ENCODE measurements around the gene JOSD1. TPM values are rescaled to one million over a fixed set of nuclear protein-coding genes. Genes with fewer than 3 reads are reported as not detected.

JOSD1 gene
- total RNA-seq, 4 donors from 2014 or later: 49.4 to 76.9 (median 59.4) TPM

- Histone ChIP-seq H3K9me3 (no peaks in the 10 kb centered on the region), H3K36me3 (peaks cover 0 to 16% (median 9%) of the 10 kb centered on the region in 4 donors), H3K4me1 (peaks cover 16 to 30% (median 22%) of the 10 kb centered on the region in 4 donors), H3K4me3 (peak overlapping the region; percentile 83 to 96 (median 88)), H3K27ac (replicated peaks in 1 of 4) (peak overlapping the region; percentile 85 to 90 (median 89)), H3K27me3 (no peaks in the 10 kb centered on the region)
- 3% methylated on average over 14 of the region's 16 CpGs for WGBS
- no peak for TF ChIP-seq POLR2AphosphoS5 (IDR thresholded peaks at IDR 0.05)
- TF ChIP-seq POLR2A (IDR thresholded peaks at IDR 0.05; ENCODE audit: low read depth): no peak
- TF ChIP-seq CTCF (IDR thresholded peaks at IDR 0.05): no peak
- no peak for TF ChIP-seq EP300 (IDR thresholded peaks at IDR 0.05)
- intact Hi-C loops (cut with DNase I): no loop called here
- no peak for DNase-seq (ENCODE audit: extremely low spot score)
Observed at GRCh38 chr22:38657045-38657909, 43.5 kb downstream of the JOSD1 start.

GRCh38 chr22:38656256-38657044, 44.3 kb downstream of the JOSD1 start, which contains the start of the genes CBY1 and FAM227A:
TSS of gene CBY1 (plus strand) at chr22:38656638. CDS start at chr22:38668055, 11,417 bp downstream.
TSS of gene FAM227A (minus strand) at chr22:38656392. CDS start at chr22:38650168, 6,224 bp downstream.
- intact Hi-C loops (cut with DNase I): no loop called here
- whole genome bisulfite sequencing: 0% methylated on average over 8 of the region's 66 CpGs

GRCh38 chr22:38655519-38656255, 45.1 kb downstream of the JOSD1 start:
- intact Hi-C loops (cut with DNase I): no loop called here
- Histone ChIP-seq H3K4me1 (peaks cover 16 to 30% (median 22%) of the 10 kb centered on the region in 4 donors), H3K27ac (replicated peaks in 1 of 4) (peak overlapping the region; percentile 85 to 90 (median 89)), H3K36me3 (peaks cover 0 to 3% (median under 1%) of the 10 kb centered on the region in 4 donors), H3K4me3 (peak overlapping the region; percentile 83 to 96 (median 88)), H3K9me3 (no peaks in the 10 kb centered on the region), H3K27me3 (no peaks in the 10 kb centered on the region)
- TF ChIP-seq CTCF (IDR thresholded peaks at IDR 0.05) (no peak), EP300 (IDR thresholded peaks at IDR 0.05) (no peak), POLR2A (IDR thresholded peaks at IDR 0.05; ENCODE audit: low read depth) (no peak), POLR2AphosphoS5 (IDR thresholded peaks at IDR 0.05) (no peak)
- DNase-seq (ENCODE audit: extremely low spot score): no peak
- 12% methylated on average over 5 of the region's 22 CpGs for WGBS

More at GRCh38 chr22:38656256-38657044, 44.3 kb downstream of the JOSD1 start, which contains the start of the genes CBY1 and FAM227A:
- H3K36me3 ChIP-seq: peaks cover 0 to 10% (median 7%) of the 10 kb centered on the region in 4 donors
- DNase-seq (ENCODE audit: extremely low spot score): peak; percentile 97
- no peaks in the 10 kb centered on the region for H3K9me3 ChIP-seq
- H3K27me3 ChIP-seq: no peaks in the 10 kb centered on the region
- H3K4me3 ChIP-seq: peak within 1 kb of the TSS; percentile 83 to 96 (median 88)
- peaks cover 16 to 30% (median 22%) of the 10 kb centered on the region in 4 donors for H3K4me1 ChIP-seq
- H3K27ac ChIP-seq (replicated peaks in 1 of 4): peak within 1 kb of the TSS; percentile 85 to 90 (median 89)
- TF ChIP-seq POLR2AphosphoS5 (IDR thresholded peaks at IDR 0.05) (peak; percentile 83 to 84), POLR2A (IDR thresholded peaks at IDR 0.05; ENCODE audit: low read depth) (no peak)

GRCh38 chr22:38653741-38654140, 47.0 kb downstream of the JOSD1 start:
- 97% methylated on average over 8 of the region's 8 CpGs for WGBS
- TF ChIP-seq CTCF (IDR thresholded peaks at IDR 0.05) (no peak), EP300 (IDR thresholded peaks at IDR 0.05) (no peak), POLR2A (IDR thresholded peaks at IDR 0.05; ENCODE audit: low read depth) (no peak), POLR2AphosphoS5 (IDR thresholded peaks at IDR 0.05) (no peak)

More at GRCh38 chr22:38653741-38654140, 47.0 kb downstream of the JOSD1 start:
- DNase-seq (ENCODE audit: extremely low spot score): no peak
- Histone ChIP-seq H3K4me3 (no peak overlapping the region), H3K27me3 (no peaks in the 10 kb centered on the region), H3K27ac (replicated peaks in 1 of 4) (no peak overlapping the region), H3K36me3 (no peaks in the 10 kb centered on the region), H3K4me1 (peaks cover 16 to 28% (median 22%) of the 10 kb centered on the region in 4 donors), H3K9me3 (no peaks in the 10 kb centered on the region)
- intact Hi-C loops (cut with DNase I): no loop called here

Measured in esophagus muscularis mucosa (tissue), 4 donors.